ENCODE results near the gene CDH1.

CDH1 gene

GRCh38 chr16:68851601-68852000 lies 114.5 kb downstream of the CDH1 start:
- Mint-ChIP-seq H3K9me3 (no peaks in the 10 kb centered on the region), H3K4me1 (ENCODE audit: low read depth) (peaks cover 8% of the 10 kb centered on the region), H3K27ac (no peak overlapping the region), H3K36me3 (ENCODE audit: low read depth) (peaks cover 6% of the 10 kb centered on the region), H3K27me3 (ENCODE audit: low read depth) (no peaks in the 10 kb centered on the region), H3K4me3 (no peak overlapping the region)

- H3K4me1 Mint-ChIP-seq (ENCODE audit: low read depth) = no peaks in the 10 kb centered on the region
- no peak overlapping the region for H3K4me3 Mint-ChIP-seq
- H3K36me3 Mint-ChIP-seq (ENCODE audit: low read depth) = peaks cover 13% of the 10 kb centered on the region
- no peak overlapping the region for H3K27ac Mint-ChIP-seq
- no peaks in the 10 kb centered on the region for H3K27me3 Mint-ChIP-seq (ENCODE audit: low read depth)
- H3K9me3 Mint-ChIP-seq = no peaks in the 10 kb centered on the region
Measured at GRCh38 chr16:68857479-68857878, 120.4 kb downstream of the CDH1 start.

- Mint-ChIP-seq H3K4me3 (no peak overlapping the region), H3K36me3 (ENCODE audit: low read depth) (peaks cover 11% of the 10 kb centered on the region), H3K9me3 (no peaks in the 10 kb centered on the region), H3K4me1 (ENCODE audit: low read depth) (no peaks in the 10 kb centered on the region), H3K27ac (no peak overlapping the region), H3K27me3 (ENCODE audit: low read depth) (no peaks in the 10 kb centered on the region)
Measured at GRCh38 chr16:68859828-68860227, 122.7 kb downstream of the CDH1 start.

- H3K4me1 Mint-ChIP-seq (ENCODE audit: low read depth) = no peaks in the 10 kb centered on the region
- H3K27ac Mint-ChIP-seq = no peak overlapping the region
- H3K9me3 Mint-ChIP-seq = no peaks in the 10 kb centered on the region
- peaks cover 11% of the 10 kb centered on the region for H3K36me3 Mint-ChIP-seq (ENCODE audit: low read depth)
- no peaks in the 10 kb centered on the region for H3K27me3 Mint-ChIP-seq (ENCODE audit: low read depth)
- H3K4me3 Mint-ChIP-seq = no peak overlapping the region
Measured at GRCh38 chr16:68860978-68861892, 124.1 kb downstream of the CDH1 start.

- Mint-ChIP-seq H3K27me3 (ENCODE audit: low read depth) (no peaks in the 10 kb centered on the region), H3K36me3 (ENCODE audit: low read depth) (peaks cover 5% of the 10 kb centered on the region), H3K4me3 (no peak overlapping the region), H3K9me3 (no peaks in the 10 kb centered on the region), H3K4me1 (ENCODE audit: low read depth) (no peaks in the 10 kb centered on the region), H3K27ac (no peak overlapping the region)
Measured at GRCh38 chr16:68866933-68867332, 129.8 kb downstream of the CDH1 start.

- H3K4me1 Mint-ChIP-seq (ENCODE audit: low read depth) = no peaks in the 10 kb centered on the region
- H3K4me3 Mint-ChIP-seq = no peak overlapping the region
- no peaks in the 10 kb centered on the region for H3K27me3 Mint-ChIP-seq (ENCODE audit: low read depth)
- no peaks in the 10 kb centered on the region for H3K9me3 Mint-ChIP-seq
- no peak overlapping the region for H3K27ac Mint-ChIP-seq
- H3K36me3 Mint-ChIP-seq (ENCODE audit: low read depth) = peaks cover 9% of the 10 kb centered on the region
Measured at GRCh38 chr16:68869492-68870088, 132.5 kb downstream of the CDH1 start.

- no peak overlapping the region for H3K27ac Mint-ChIP-seq
- no peaks in the 10 kb centered on the region for H3K9me3 Mint-ChIP-seq
- no peaks in the 10 kb centered on the region for H3K27me3 Mint-ChIP-seq (ENCODE audit: low read depth)
- no peaks in the 10 kb centered on the region for H3K4me1 Mint-ChIP-seq (ENCODE audit: low read depth)
- H3K36me3 Mint-ChIP-seq (ENCODE audit: low read depth) = peaks cover 21% of the 10 kb centered on the region
- H3K4me3 Mint-ChIP-seq = no peak overlapping the region
Measured at GRCh38 chr16:68873635-68874471, 136.8 kb downstream of the CDH1 start.

- no peak overlapping the region for H3K27ac Mint-ChIP-seq
- H3K4me1 Mint-ChIP-seq (ENCODE audit: low read depth) = no peaks in the 10 kb centered on the region
- H3K4me3 Mint-ChIP-seq = no peak overlapping the region
- H3K27me3 Mint-ChIP-seq (ENCODE audit: low read depth) = no peaks in the 10 kb centered on the region
- peaks cover 20% of the 10 kb centered on the region for H3K36me3 Mint-ChIP-seq (ENCODE audit: low read depth)
- no peaks in the 10 kb centered on the region for H3K9me3 Mint-ChIP-seq
Measured at GRCh38 chr16:68875871-68876270, 138.8 kb downstream of the CDH1 start.

- Mint-ChIP-seq H3K27me3 (ENCODE audit: low read depth) (no peaks in the 10 kb centered on the region), H3K4me3 (no peak overlapping the region), H3K9me3 (no peaks in the 10 kb centered on the region), H3K36me3 (ENCODE audit: low read depth) (peaks cover 8% of the 10 kb centered on the region), H3K27ac (no peak overlapping the region), H3K4me1 (ENCODE audit: low read depth) (no peaks in the 10 kb centered on the region)
Measured at GRCh38 chr16:68883685-68884084, 146.6 kb downstream of the CDH1 start.

GRCh38 chr16:68884401-68884800 lies 147.3 kb downstream of the CDH1 start:
- Mint-ChIP-seq H3K27ac (no peak overlapping the region), H3K4me3 (no peak overlapping the region), H3K4me1 (ENCODE audit: low read depth) (no peaks in the 10 kb centered on the region), H3K36me3 (ENCODE audit: low read depth) (peaks cover 8% of the 10 kb centered on the region), H3K27me3 (ENCODE audit: low read depth) (no peaks in the 10 kb centered on the region), H3K9me3 (no peaks in the 10 kb centered on the region)

All from T-helper 1 cell treated with Interleukin-12 subunit alpha and Interleukin-12 subunit beta and Interleukin-4 antibody, amounts not matched to agents 30 μg/mL and 1 μg/mL, for 36 hours (primary cell).